ENCODE measurements around the gene AGBL5. TPM values are rescaled to one million over a fixed set of nuclear protein-coding genes. Genes with fewer than 3 reads are reported as not detected.
A peak's percentile ranks its signal among the peaks of the same experiment; 100 is the strongest.

AGBL5 gene
- total and polyA plus RNA-seq, 9 of the 15 experiments (the other 6 are each of a cell fraction or from before 2014, with no cell fraction given) = 3.3 to 52.7 (median 26.2) TPM

GRCh38 chr2:27108221-27108620 is 56.8 kb downstream of the AGBL5 start:
- no TSS peak for BruUV-seq (replicated peaks)
- POLR2A ChIA-PET = no interaction called here
- in situ Hi-C loops (cut with MboI) = no loop called here

More at GRCh38 chr2:27108221-27108620, 56.8 kb downstream of the AGBL5 start:
- peak; percentile 68 for TF ChIP-seq ARID1B (IDR thresholded peaks at IDR 0.05)
- TF ChIP-seq PCBP1 (IDR thresholded peaks at IDR 0.05; ENCODE audit: low read depth, low read length, poor library complexity, severe bottlenecking) = no peak
- peak; percentile 21; the same call in 1 of the 2 replicates for TF ChIP-seq REST (IDR thresholded peaks at IDR 0.05; ENCODE audit: borderline replicate concordance)
- no peak for TF ChIP-seq REST (CRISPR knock-in tag; IDR thresholded peaks at IDR 0.05; ENCODE audit: low read depth)
- TF ChIP-seq TAL1 (IDR thresholded peaks at IDR 0.05) = peak; percentile 34
- TF ChIP-seq CBFA2T3 (IDR thresholded peaks at IDR 0.05) = peak; percentile 19; the same call in 1 of the 2 replicates
- ATAC-seq = no peak
- Histone ChIP-seq H3K4me1 (replicated peaks in 1 of 2; ENCODE audit: control insufficient read depth in 2 of 2, insufficient read depth in 2 of 2, low read length in 2 of 2) (no peaks in the 10 kb centered on the region; a peak in 1 of 5 replicates), H4K20me1 (replicated peaks; ENCODE audit: control insufficient read depth, insufficient read depth, low read length) (no peaks in the 10 kb centered on the region), H3K36me3 (ENCODE audit: control insufficient read depth, insufficient read depth, low read length) (no peaks in the 10 kb centered on the region), H3K9me3 (replicated peaks; ENCODE audit: control insufficient read depth, insufficient read depth, low read depth, low read length) (no peaks in the 10 kb centered on the region), H3K79me2 (ENCODE audit: control insufficient read depth, insufficient read depth, low read length) (no peaks in the 10 kb centered on the region), H2AFZ (ENCODE audit: low read depth, low read length) (no peak overlapping the region), H3K4me2 (ENCODE audit: insufficient read depth, low read length) (no peak overlapping the region), H3K4me3 (no peak overlapping the region), H3K27ac (ENCODE audit: extremely low read depth, low read depth, low read length) (no peak overlapping the region), H3K27me3 (ENCODE audit: control insufficient read depth in 2 of 2, insufficient read depth in 2 of 2, low read length in 2 of 2) (no peaks in the 10 kb centered on the region), H3K9ac (ENCODE audit: insufficient read depth in 1 of 2, low read depth in 2 of 2, low read length in 2 of 2) (no peak overlapping the region), H3K9me1 (ENCODE audit: control insufficient read depth, insufficient read depth, low read length) (no peaks in the 10 kb centered on the region)
- intact Hi-C loops (cut with micrococcal nuclease) = no loop called here
- WGBS (ENCODE audit: insufficient coverage, low coverage, missing lambda C conversion rate) = 33% methylated on average over 2 of the region's 2 CpGs
- CTCF ChIA-PET (ENCODE audit: low intra/inter-chr PET ratio) = no interaction called here
- DNase-seq (ENCODE audit: extremely low read depth in 1 of 4, low spot score in 3 of 4) = no peak
- no peak for FAIRE-seq
